Measurements from ENCODE around the gene COL13A1. TPM values are rescaled to one million over a fixed set of nuclear protein-coding genes. Genes with fewer than 3 reads are reported as not detected.

Gene COL13A1
- polyA plus RNA-seq, 1 of the 3 experiments (the other 2 are of a cell fraction): 26.7 TPM

DNA sequence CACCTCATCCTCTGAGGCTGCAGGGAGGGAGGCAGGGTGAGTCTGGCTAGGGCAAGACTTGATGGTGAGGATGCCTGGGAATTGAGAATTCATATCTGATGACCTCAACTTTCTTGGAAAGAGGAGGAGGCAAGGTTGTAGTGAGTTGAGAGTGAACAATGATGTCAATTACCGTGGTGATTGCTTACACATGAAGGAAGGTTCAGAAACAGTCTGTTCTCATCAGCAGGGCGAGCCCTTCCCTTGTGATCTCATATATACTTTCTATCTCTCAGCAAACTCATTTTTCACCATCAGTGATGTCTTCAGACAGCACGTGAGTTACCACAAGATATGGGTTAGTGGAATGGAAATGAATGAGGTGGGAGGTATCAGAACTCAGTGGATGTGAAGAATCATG is 20.1 kb upstream of the COL13A1 start:
- H3K4me3 ChIP-seq (ENCODE audit: low read depth in 2 of 2, low read length in 1 of 2): no peak overlapping the region
- H2AFZ ChIP-seq (ENCODE audit: low read depth): no peak overlapping the region
- POLR2A ChIA-PET: no interaction called here
- H3K27ac ChIP-seq (ENCODE audit: low read depth in 2 of 2, low read length in 1 of 2): no peak overlapping the region
- H3K79me2 ChIP-seq (ENCODE audit: insufficient read depth): no peaks in the 10 kb centered on the region
- H3K9me3 ChIP-seq: no peaks in the 10 kb centered on the region
- no peaks in the 10 kb centered on the region for H3F3A ChIP-seq (replicated peaks; ENCODE audit: insufficient read depth)
- CTCF ChIA-PET: interaction anchor here (1.2 to 3.3 kb wide), 5 partner anchors 8 to 134 kb away, joined by 4 to 14 read pairs (median 5); no protein-coding TSS in a partner anchor
- no peaks in the 10 kb centered on the region for H3K36me3 ChIP-seq (replicated peaks in 1 of 2; ENCODE audit: control insufficient read depth in 1 of 2, insufficient read depth in 2 of 2, low read length in 1 of 2)
- TF ChIP-seq EZH2phosphoT487 (IDR thresholded peaks at IDR 0.05; ENCODE audit: borderline replicate concordance, low read depth): no peak
- no peak for TF ChIP-seq TCF12 (IDR thresholded peaks at IDR 0.05)
- no peak for TF ChIP-seq REST (IDR thresholded peaks at IDR 0.05; ENCODE audit: low read depth, low read length)
- no peak for TF ChIP-seq USF2 (IDR thresholded peaks at IDR 0.05; ENCODE audit: borderline replicate concordance, low read depth, low read length)
- TF ChIP-seq GABPA (IDR thresholded peaks at IDR 0.05; ENCODE audit: low read depth): no peak
- no peak for TF ChIP-seq CTCF (IDR thresholded peaks at IDR 0.05)
- TF ChIP-seq EP300 (IDR thresholded peaks at IDR 0.05; ENCODE audit: borderline replicate concordance in 1 of 2, low read depth in 1 of 2, low read length in 1 of 2): no peak
- no peak for TF ChIP-seq POLR2AphosphoS5 (IDR thresholded peaks at IDR 0.05; ENCODE audit: low read depth, low read length)
- no peak for TF ChIP-seq RAD21 (IDR thresholded peaks at IDR 0.05; ENCODE audit: low read length)
- TF ChIP-seq, protein P1, sequence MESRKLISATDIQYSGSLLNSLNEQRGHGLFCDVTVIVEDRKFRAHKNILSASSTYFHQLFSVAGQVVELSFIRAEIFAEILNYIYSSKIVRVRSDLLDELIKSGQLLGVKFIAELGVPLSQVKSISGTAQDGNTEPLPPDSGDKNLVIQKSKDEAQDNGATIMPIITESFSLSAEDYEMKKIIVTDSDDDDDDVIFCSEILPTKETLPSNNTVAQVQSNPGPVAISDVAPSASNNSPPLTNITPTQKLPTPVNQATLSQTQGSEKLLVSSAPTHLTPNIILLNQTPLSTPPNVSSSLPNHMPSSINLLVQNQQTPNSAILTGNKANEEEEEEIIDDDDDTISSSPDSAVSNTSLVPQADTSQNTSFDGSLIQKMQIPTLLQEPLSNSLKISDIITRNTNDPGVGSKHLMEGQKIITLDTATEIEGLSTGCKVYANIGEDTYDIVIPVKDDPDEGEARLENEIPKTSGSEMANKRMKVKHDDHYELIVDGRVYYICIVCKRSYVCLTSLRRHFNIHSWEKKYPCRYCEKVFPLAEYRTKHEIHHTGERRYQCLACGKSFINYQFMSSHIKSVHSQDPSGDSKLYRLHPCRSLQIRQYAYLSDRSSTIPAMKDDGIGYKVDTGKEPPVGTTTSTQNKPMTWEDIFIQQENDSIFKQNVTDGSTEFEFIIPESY (IDR thresholded peaks at IDR 0.05; ENCODE audit: borderline replicate concordance, low read depth): no peak
- no peak for TF ChIP-seq RCOR1 (IDR thresholded peaks at IDR 0.05; ENCODE audit: low read length)
- TF ChIP-seq SMC3 (IDR thresholded peaks at IDR 0.05; ENCODE audit: low read depth, low read length): no peak
- TF ChIP-seq FOSL2 (IDR thresholded peaks at IDR 0.05; ENCODE audit: borderline replicate concordance, low read depth): no peak
- no peak for TF ChIP-seq MAX (IDR thresholded peaks at IDR 0.05; ENCODE audit: low read depth)
- no peak for TF ChIP-seq FOXJ3 (CRISPR knock-in tag; IDR thresholded peaks at IDR 0.05)
- no peak for TF ChIP-seq SIN3A (IDR thresholded peaks at IDR 0.05; ENCODE audit: borderline replicate concordance, low read depth, low read length)
- no peak for TF ChIP-seq TAF1 (IDR thresholded peaks at IDR 0.05; ENCODE audit: borderline replicate concordance, low read depth, low read length)
- DNase-seq: no peak
- H4K20me1 ChIP-seq (ENCODE audit: insufficient read depth): no peaks in the 10 kb centered on the region
- H3K9me2 ChIP-seq: no peaks in the 10 kb centered on the region
- peaks cover 39% of the 10 kb centered on the region; the same call in 1 of the 2 replicates for H3K27me3 ChIP-seq (ENCODE audit: insufficient read depth)
- H3K4me2 ChIP-seq: no peak overlapping the region
- WGBS (ENCODE audit: low lambda C conversion rate): 13% methylated on average over 3 of the region's 3 CpGs
- no peak overlapping the region for H3K9ac ChIP-seq
- H3K4me1 ChIP-seq (ENCODE audit: control insufficient read depth in 1 of 2, insufficient read depth in 2 of 2, low read depth in 1 of 2, low read length in 1 of 2): no peaks in the 10 kb centered on the region

Data from SK-N-SH (cell line).